K562 (cell line): ENCODE results near the gene EML3. TPM values are rescaled to one million over a fixed set of nuclear protein-coding genes. Genes with fewer than 3 reads are reported as not detected.

Experiments
- BCOR ChIP-seq: fragments of 450-650 bp; IDR thresholded peaks from 2 replicates; pipeline ENCODE4 v1.6.1; 2016
- CBX3 ChIP-seq, 2 experiments: IDR thresholded peaks; 1 replicate in 1 of 2; 2 replicates in 1 of 2; pipeline ENCODE4 v1.6.1; 2012; ENCODE audit warnings: inconsistent platforms in 2 of 2, low read length in 2 of 2, borderline replicate concordance in 1 of 2, control low read depth in 1 of 2
- CC2D1A ChIP-seq: fragments of 450-650 bp; IDR thresholded peaks from 2 replicates; pipeline ENCODE4 v1.6.1; 2017; ENCODE audit warnings: mild to moderate bottlenecking
- DLX4 ChIP-seq: fragments of 250-450 bp; sonication (Bioruptor Pico); IDR thresholded peaks from 2 replicates; pipeline ENCODE4 v1.6.1; 2021; ENCODE audit warnings: mild to moderate bottlenecking
- ELF4 ChIP-seq: fragments of 450-650 bp; formaldehyde crosslinking; IDR thresholded peaks from 2 replicates; pipeline ENCODE4 v1.4.0; 2022; ENCODE audit warnings: missing genetic modification characterization
- FOXK1 ChIP-seq: sonication (generic); formaldehyde crosslinking; IDR thresholded peaks from 2 replicates; pipeline ENCODE4 v1.8.0; 2022; ENCODE audit warnings: missing genetic modification reagents, mild to moderate bottlenecking, borderline replicate concordance
- NUFIP1 ChIP-seq: fragments of 450-650 bp; IDR thresholded peaks from 2 replicates; pipeline ENCODE4 v1.6.1; 2018; ENCODE audit not compliant: partially characterized antibody
- POLR2AphosphoS5 ChIP-seq: IDR thresholded peaks from 2 replicates; pipeline ENCODE4 v1.6.1; 2011; ENCODE audit warnings: mild to moderate bottlenecking, low read depth, low read length, moderate library complexity; ENCODE audit not compliant: control insufficient read depth, insufficient read depth
- PRPF4 ChIP-seq: fragments of 200-400 bp; formaldehyde crosslinking; IDR thresholded peaks from one replicate; pipeline ENCODE4 v1.6.1; 2017; ENCODE audit warnings: low read length, low read depth, mild to moderate bottlenecking; ENCODE audit not compliant: insufficient read depth, poor library complexity, severe bottlenecking
- SMARCC2 ChIP-seq: fragments of 450-650 bp; IDR thresholded peaks from 2 replicates; pipeline ENCODE4 v1.6.1; 2017; ENCODE audit warnings: antibody characterized with exemption, moderate library complexity, mild to moderate bottlenecking, low read depth
- SRSF9 ChIP-seq: fragments of 200-400 bp; formaldehyde crosslinking; IDR thresholded peaks from 2 replicates; pipeline ENCODE4 v1.6.1; 2017; ENCODE audit warnings: low read depth, low read length, borderline replicate concordance
- TBP ChIP-seq: optimal IDR thresholded peaks from 2 replicates; pipeline ENCODE3; 2011; ENCODE audit warnings: low read depth, low read length, improper control_type of control experiment
- TEAD2 ChIP-seq: fragments of 450-650 bp; IDR thresholded peaks from 2 replicates; pipeline ENCODE4 v1.6.1; 2016; ENCODE audit warnings: missing genetic modification characterization, control low read depth, missing compliant biosample characterization
- ZNF134 ChIP-seq: fragments of 250-450 bp; sonication (Bioruptor Pico); conservative IDR thresholded peaks from 2 replicates; pipeline ENCODE4 v1.4.0; 2020
- ZNF431 ChIP-seq: sonication (generic); formaldehyde crosslinking; IDR thresholded peaks from 2 replicates; pipeline ENCODE4 v1.8.0; 2022; ENCODE audit warnings: mild to moderate bottlenecking, missing genetic modification reagents
- polyA plus RNA-seq, 8 experiments: library from polyadenylated mRNA; depleted of rRNA in 4 of 8; stranded (reverse) in 5 of 8; unstranded in 3 of 8; fragments of >200 nt; fragmentation: Nextera tagmentation in 2 of 8; fragmentation: Illumina TruSeq in 1 of 8; extraction: Ambion mirVana in 2 of 8; extraction: Trizol in 1 of 8; gene quantifications; 2 replicates each; pipeline versions ENCODE4 v1.2.1 to v1.2.3, GENCODE V29; 2011 to 2014; ENCODE audit warnings: inconsistent platforms in 1 of 8, missing spikeins in 1 of 8
- total RNA-seq, 7 experiments: library from RNA; depleted of rRNA in 6 of 7; stranded (reverse); fragments of >200 nt in 6 of 7; fragmentation: Illumina TruSeq in 2 of 7; extraction: Trizol in 2 of 7; gene quantifications; 2 replicates each; pipeline versions ENCODE4 v1.2.1 to v1.2.3, GENCODE V29; 2011 to 2021; ENCODE audit warnings: low replicate concordance in 1 of 7
- TF ChIP-seq, protein P1 (sequence below): fragments of 250-450 bp; sonication (Bioruptor Pico); IDR thresholded peaks from 2 replicates; pipeline ENCODE4 v1.8.0; 2022; ENCODE audit warnings: inconsistent platforms, mild to moderate bottlenecking, moderate library complexity, borderline replicate concordance
- TF ChIP-seq, protein P2 (sequence below): fragments of 450-650 bp; IDR thresholded peaks from one replicate; pipeline ENCODE4 v1.6.1; 2018; ENCODE audit warnings: mild to moderate bottlenecking, moderate library complexity; ENCODE audit not compliant: partially characterized antibody
- TF ChIP-seq, protein P3 (sequence below): fragments of 200-800 bp; sonication (Bioruptor generic); IDR thresholded peaks from 2 replicates; pipeline ENCODE4 v1.6.1; 2016; ENCODE audit warnings: missing genetic modification characterization, missing compliant biosample characterization

The EML3 gene
- total and polyA plus RNA-seq, 9 of the 15 experiments (the other 6 are each of a cell fraction or from before 2014, with no cell fraction given), result 0.32 to 90.5 (median 26.4) TPM

DNA sequence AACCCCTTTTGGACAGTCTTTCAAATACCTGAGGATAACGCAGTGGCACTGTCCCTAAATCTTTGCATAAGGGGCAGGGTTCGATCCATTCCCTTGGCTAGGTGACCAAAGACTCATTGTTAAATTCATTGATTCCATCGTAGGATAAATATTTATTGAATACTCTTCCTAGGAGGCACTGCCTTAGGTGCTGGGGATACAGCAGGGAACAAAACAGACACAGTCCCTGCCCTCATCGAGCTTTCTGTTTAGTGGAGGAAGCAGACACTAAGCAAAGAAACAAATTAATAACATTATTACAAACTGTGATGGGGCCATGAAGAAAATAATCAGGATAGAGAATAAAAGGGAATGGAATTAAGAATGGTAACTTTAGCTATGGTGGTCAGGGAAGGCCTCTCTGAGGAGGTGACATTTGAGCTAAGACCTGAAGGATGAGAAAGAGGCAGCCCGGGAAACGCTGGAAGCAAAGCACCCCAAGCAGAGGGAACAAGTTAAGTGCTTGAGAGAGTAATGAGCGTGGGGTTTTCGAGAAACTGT lies 8.5 kb upstream of the EML3 start (continued):
- TF ChIP-seq TEAD2 (tag) (no peak), BCOR (peak; percentile 61; the same call in 1 of the 2 replicates), ZNF134 (CRISPR knock-in tag) (no peak), CBX3 (IDR thresholded peaks at IDR 0.05; ENCODE audit: borderline replicate concordance in 1 of 2, low read length in 2 of 2) (no peak), ELF4 (0 out of 2 replicates have a peak, but pooled peaks have one; percentile 29), CC2D1A (no peak), PRPF4 (no peak), POLR2AphosphoS5 (no peak), DLX4 (CRISPR knock-in tag) (no peak), SMARCC2 (no peak), FOXK1 (CRISPR knock-in tag) (0 out of 2 replicates have a peak, but pooled peaks have one; percentile 36), TBP (peak; percentile 17), SRSF9 (no peak), ZNF431 (CRISPR knock-in tag) (no peak), NUFIP1 (no peak)
- TF ChIP-seq, protein P1, sequence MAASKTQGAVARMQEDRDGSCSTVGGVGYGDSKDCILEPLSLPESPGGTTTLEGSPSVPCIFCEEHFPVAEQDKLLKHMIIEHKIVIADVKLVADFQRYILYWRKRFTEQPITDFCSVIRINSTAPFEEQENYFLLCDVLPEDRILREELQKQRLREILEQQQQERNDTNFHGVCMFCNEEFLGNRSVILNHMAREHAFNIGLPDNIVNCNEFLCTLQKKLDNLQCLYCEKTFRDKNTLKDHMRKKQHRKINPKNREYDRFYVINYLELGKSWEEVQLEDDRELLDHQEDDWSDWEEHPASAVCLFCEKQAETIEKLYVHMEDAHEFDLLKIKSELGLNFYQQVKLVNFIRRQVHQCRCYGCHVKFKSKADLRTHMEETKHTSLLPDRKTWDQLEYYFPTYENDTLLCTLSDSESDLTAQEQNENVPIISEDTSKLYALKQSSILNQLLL (CRISPR knock-in tag), result no peak
- TF ChIP-seq, protein P2, sequence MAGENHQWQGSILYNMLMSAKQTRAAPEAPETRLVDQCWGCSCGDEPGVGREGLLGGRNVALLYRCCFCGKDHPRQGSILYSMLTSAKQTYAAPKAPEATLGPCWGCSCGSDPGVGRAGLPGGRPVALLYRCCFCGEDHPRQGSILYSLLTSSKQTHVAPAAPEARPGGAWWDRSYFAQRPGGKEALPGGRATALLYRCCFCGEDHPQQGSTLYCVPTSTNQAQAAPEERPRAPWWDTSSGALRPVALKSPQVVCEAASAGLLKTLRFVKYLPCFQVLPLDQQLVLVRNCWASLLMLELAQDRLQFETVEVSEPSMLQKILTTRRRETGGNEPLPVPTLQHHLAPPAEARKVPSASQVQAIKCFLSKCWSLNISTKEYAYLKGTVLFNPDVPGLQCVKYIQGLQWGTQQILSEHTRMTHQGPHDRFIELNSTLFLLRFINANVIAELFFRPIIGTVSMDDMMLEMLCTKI, result no peak
- TF ChIP-seq, protein P3, sequence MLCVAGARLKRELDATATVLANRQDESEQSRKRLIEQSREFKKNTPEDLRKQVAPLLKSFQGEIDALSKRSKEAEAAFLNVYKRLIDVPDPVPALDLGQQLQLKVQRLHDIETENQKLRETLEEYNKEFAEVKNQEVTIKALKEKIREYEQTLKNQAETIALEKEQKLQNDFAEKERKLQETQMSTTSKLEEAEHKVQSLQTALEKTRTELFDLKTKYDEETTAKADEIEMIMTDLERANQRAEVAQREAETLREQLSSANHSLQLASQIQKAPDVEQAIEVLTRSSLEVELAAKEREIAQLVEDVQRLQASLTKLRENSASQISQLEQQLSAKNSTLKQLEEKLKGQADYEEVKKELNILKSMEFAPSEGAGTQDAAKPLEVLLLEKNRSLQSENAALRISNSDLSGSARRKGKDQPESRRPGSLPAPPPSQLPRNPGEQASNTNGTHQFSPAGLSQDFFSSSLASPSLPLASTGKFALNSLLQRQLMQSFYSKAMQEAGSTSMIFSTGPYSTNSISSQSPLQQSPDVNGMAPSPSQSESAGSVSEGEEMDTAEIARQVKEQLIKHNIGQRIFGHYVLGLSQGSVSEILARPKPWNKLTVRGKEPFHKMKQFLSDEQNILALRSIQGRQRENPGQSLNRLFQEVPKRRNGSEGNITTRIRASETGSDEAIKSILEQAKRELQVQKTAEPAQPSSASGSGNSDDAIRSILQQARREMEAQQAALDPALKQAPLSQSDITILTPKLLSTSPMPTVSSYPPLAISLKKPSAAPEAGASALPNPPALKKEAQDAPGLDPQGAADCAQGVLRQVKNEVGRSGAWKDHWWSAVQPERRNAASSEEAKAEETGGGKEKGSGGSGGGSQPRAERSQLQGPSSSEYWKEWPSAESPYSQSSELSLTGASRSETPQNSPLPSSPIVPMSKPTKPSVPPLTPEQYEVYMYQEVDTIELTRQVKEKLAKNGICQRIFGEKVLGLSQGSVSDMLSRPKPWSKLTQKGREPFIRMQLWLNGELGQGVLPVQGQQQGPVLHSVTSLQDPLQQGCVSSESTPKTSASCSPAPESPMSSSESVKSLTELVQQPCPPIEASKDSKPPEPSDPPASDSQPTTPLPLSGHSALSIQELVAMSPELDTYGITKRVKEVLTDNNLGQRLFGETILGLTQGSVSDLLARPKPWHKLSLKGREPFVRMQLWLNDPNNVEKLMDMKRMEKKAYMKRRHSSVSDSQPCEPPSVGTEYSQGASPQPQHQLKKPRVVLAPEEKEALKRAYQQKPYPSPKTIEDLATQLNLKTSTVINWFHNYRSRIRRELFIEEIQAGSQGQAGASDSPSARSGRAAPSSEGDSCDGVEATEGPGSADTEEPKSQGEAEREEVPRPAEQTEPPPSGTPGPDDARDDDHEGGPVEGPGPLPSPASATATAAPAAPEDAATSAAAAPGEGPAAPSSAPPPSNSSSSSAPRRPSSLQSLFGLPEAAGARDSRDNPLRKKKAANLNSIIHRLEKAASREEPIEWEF (CRISPR knock-in tag), result no peak
